Naive thymus-derived CD4-positive, alpha-beta T cell (primary cell): ENCODE results near the gene ITGB8. TPM values are rescaled to one million over a fixed set of nuclear protein-coding genes. Genes with fewer than 3 reads are reported as not detected.

Experiments
- ATAC-seq: fragments of 150-1000 bp; cut with Tn5 transposase; 2 replicates; pipeline ENCODE4 v1.10.0; 2021; ENCODE audit warnings: mild to moderate bottlenecking, moderate library complexity
- CTCF ChIA-PET: fragments of 350-600 bp; sonication (Branson Sonifier 250); formaldehyde crosslinking; loops from one replicate; lab custom pipeline; 2021; ENCODE audit warnings: antibody characterized with exemption; lab: Charles Lee
- POLR2A ChIA-PET: fragments of 350-600 bp; sonication (Branson Sonifier 250); formaldehyde crosslinking; loops from one replicate; lab custom pipeline; 2021; ENCODE audit warnings: antibody characterized with exemption, inconsistent platforms; lab: Charles Lee
- DNase-seq, 9 donors: peaks; one replicate each; pipeline versions ENCODE4 v3.0.0 to v3.0.0-alpha.2; 2020 to 2022; ENCODE audit warnings: mixed read lengths in 1 of 9
- H3K27ac ChIP-seq: one replicate; pipeline ENCODE4 v1.7.0; 2013; ENCODE audit warnings: mild to moderate bottlenecking, low read depth, low read length, moderate library complexity
- H3K27me3 ChIP-seq, 2 donors: one replicate each; pipeline ENCODE4 v1.7.0; 2013; ENCODE audit warnings: low read length in 2 of 2, mild to moderate bottlenecking in 2 of 2, moderate library complexity in 2 of 2; ENCODE audit not compliant: control insufficient read depth in 2 of 2, insufficient read depth in 2 of 2
- H3K36me3 ChIP-seq, 3 experiments: 1 replicate in 2 of 3; 2 replicates in 1 of 3; pipeline ENCODE4 v1.7.0; 2013; ENCODE audit warnings: low read length in 3 of 3, mild to moderate bottlenecking in 3 of 3, moderate library complexity in 1 of 3; ENCODE audit not compliant: insufficient read depth in 3 of 3, control insufficient read depth in 2 of 3
- H3K4me1 ChIP-seq, 2 donors: one replicate each; pipeline ENCODE4 v1.7.0; 2013; ENCODE audit warnings: low read length in 2 of 2, mild to moderate bottlenecking in 2 of 2, moderate library complexity in 1 of 2; ENCODE audit not compliant: control insufficient read depth in 2 of 2, insufficient read depth in 2 of 2
- H3K4me3 ChIP-seq: 2 replicates; pipeline ENCODE4 v1.7.0; 2013; ENCODE audit warnings: mild to moderate bottlenecking, low read length
- H3K9me3 ChIP-seq, 3 experiments: 1 replicate in 2 of 3; 2 replicates in 1 of 3; pipeline ENCODE4 v1.7.0; 2013; ENCODE audit warnings: low read length in 3 of 3; ENCODE audit not compliant: control insufficient read depth in 2 of 3
- H3K27ac Mint-ChIP-seq, 9 donors: one replicate each; pipeline ENCODE4 v1.8.0; 2020 to 2022; ENCODE audit warnings: mixed read lengths in 9 of 9, mild to moderate bottlenecking in 8 of 9, moderate library complexity in 5 of 9, inconsistent platforms in 2 of 9
- H3K27me3 Mint-ChIP-seq, 5 donors: one replicate each; pipeline ENCODE4 v1.8.0; 2021 to 2022; ENCODE audit warnings: mixed read lengths in 5 of 5, mild to moderate bottlenecking in 1 of 5
- H3K36me3 Mint-ChIP-seq, 5 donors: one replicate each; pipeline ENCODE4 v1.8.0; 2020 to 2022; ENCODE audit warnings: mixed read lengths in 5 of 5, mild to moderate bottlenecking in 3 of 5, inconsistent platforms in 1 of 5
- H3K4me1 Mint-ChIP-seq, 7 donors: one replicate each; pipeline ENCODE4 v1.8.0; 2020 to 2022; ENCODE audit warnings: mixed read lengths in 7 of 7, mild to moderate bottlenecking in 3 of 7, inconsistent platforms in 1 of 7
- H3K4me3 Mint-ChIP-seq, 10 donors: one replicate each; pipeline ENCODE4 v1.8.0; 2020 to 2022; ENCODE audit warnings: mild to moderate bottlenecking in 10 of 10, mixed read lengths in 10 of 10, moderate library complexity in 6 of 10, inconsistent platforms in 2 of 10
- H3K9me3 Mint-ChIP-seq, 11 donors: one replicate each; pipeline ENCODE4 v1.8.0; 2020 to 2022; ENCODE audit warnings: mixed read lengths in 11 of 11, mild to moderate bottlenecking in 4 of 11, inconsistent platforms in 1 of 11, moderate library complexity in 1 of 11
- intact Hi-C, 2 donors: fragments of 100-400 bp; cut with micrococcal nuclease; formaldehyde crosslinking; loops; one replicate each; pipeline ENCODE4 v1.15.1; 2023
- polyA plus RNA-seq, 2 donors: library from polyadenylated mRNA; unstranded; fragments of 300-500 nt; fragmentation: Illumina TruSeq; gene quantifications; one replicate each; pipeline ENCODE4 v1.2.3, GENCODE V29; 2021
- total RNA-seq, 6 experiments: library from RNA in 5 of 6; stranded (reverse) in 5 of 6; gene quantifications; 1 replicate in 5 of 6; 2 replicates in 1 of 6; pipeline ENCODE4 v1.2.3 and lab custom pipeline; 2021 to 2026

ITGB8 gene
- total and polyA plus RNA-seq, 7 experiments from 2014 or later = 0.08 to 2.9 (median 0.85) TPM; not detected in 4

GRCh38 chr7:20344396-20344795 lies 13.7 kb downstream of the ITGB8 start:
- DNase-seq (no peak), ATAC-seq (no peak)
- ChIA-PET POLR2A (no interaction called here), CTCF (no interaction called here)
- H3K36me3 ChIP-seq = no peaks in the 10 kb centered on the region
- peaks cover 0 to 5% (median 0%) of the 10 kb centered on the region in 11 donors for H3K9me3 Mint-ChIP-seq
- peaks cover 0 to 5% (median 0%) of the 10 kb centered on the region in 5 donors for H3K27me3 Mint-ChIP-seq
- no peaks in the 10 kb centered on the region for H3K4me1 Mint-ChIP-seq
- intact Hi-C loops = no loop called here
- H3K27ac ChIP-seq = no peak overlapping the region
- no peaks in the 10 kb centered on the region for H3K9me3 ChIP-seq
- H3K36me3 Mint-ChIP-seq = no peaks in the 10 kb centered on the region
- H3K27me3 ChIP-seq = no peaks in the 10 kb centered on the region
- no peaks in the 10 kb centered on the region for H3K4me1 ChIP-seq
- no peak overlapping the region for H3K4me3 Mint-ChIP-seq
- H3K27ac Mint-ChIP-seq = no peak overlapping the region
- H3K4me3 ChIP-seq = no peak overlapping the region

GRCh38 chr7:20346577-20346976 lies 15.9 kb downstream of the ITGB8 start:
- no peak for ATAC-seq
- CTCF ChIA-PET = no interaction called here
- Histone ChIP-seq H3K36me3 (no peaks in the 10 kb centered on the region), H3K4me1 (no peaks in the 10 kb centered on the region), H3K27ac (no peak overlapping the region), H3K4me3 (no peak overlapping the region), H3K9me3 (no peaks in the 10 kb centered on the region), H3K27me3 (peaks cover 0 to 3% of the 10 kb centered on the region in 2 donors)
- no peaks in the 10 kb centered on the region for H3K4me1 Mint-ChIP-seq
- no peaks in the 10 kb centered on the region for H3K36me3 Mint-ChIP-seq
- no peak for DNase-seq
- POLR2A ChIA-PET = no interaction called here
- H3K9me3 Mint-ChIP-seq = peaks cover 0 to 5% (median 0%) of the 10 kb centered on the region in 11 donors
- H3K27ac Mint-ChIP-seq = no peak overlapping the region
- no peak overlapping the region for H3K4me3 Mint-ChIP-seq
- intact Hi-C loops = no loop called here
- no peaks in the 10 kb centered on the region for H3K27me3 Mint-ChIP-seq

DNA sequence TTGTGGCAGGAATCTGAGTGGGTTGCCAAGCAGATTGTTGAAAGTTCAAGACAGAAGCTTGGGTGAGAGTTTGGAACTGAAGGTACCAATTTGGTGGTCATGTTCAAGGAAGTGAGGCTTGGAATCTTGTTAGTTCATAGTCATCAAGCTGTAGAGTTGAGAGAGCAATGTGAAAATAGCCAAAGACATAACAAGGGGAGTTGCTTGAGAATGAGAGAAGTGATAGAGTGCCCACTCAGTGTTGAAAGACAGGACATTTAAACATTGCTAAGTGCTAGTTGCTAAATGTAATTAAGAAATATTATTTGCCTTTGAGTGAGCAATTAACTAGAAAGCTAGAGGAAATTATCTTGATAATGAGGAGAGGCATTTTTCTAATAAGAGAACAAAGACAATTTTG lies 17.0 kb downstream of the ITGB8 start:
- Mint-ChIP-seq H3K27ac (no peak overlapping the region), H3K36me3 (no peaks in the 10 kb centered on the region), H3K9me3 (peaks cover 0 to 5% (median 0%) of the 10 kb centered on the region in 11 donors), H3K4me3 (no peak overlapping the region), H3K27me3 (no peaks in the 10 kb centered on the region), H3K4me1 (no peaks in the 10 kb centered on the region)
- ChIA-PET CTCF (no interaction called here), POLR2A (no interaction called here)
- Histone ChIP-seq H3K27me3 (peaks cover 0 to 3% of the 10 kb centered on the region in 2 donors), H3K27ac (no peak overlapping the region), H3K9me3 (no peaks in the 10 kb centered on the region), H3K4me1 (no peaks in the 10 kb centered on the region), H3K4me3 (no peak overlapping the region), H3K36me3 (no peaks in the 10 kb centered on the region)
- intact Hi-C loops = no loop called here
- DNase-seq (no peak), ATAC-seq (no peak)

GRCh38 chr7:20348125-20348807 lies 17.6 kb downstream of the ITGB8 start:
- Histone ChIP-seq H3K4me3 (no peak overlapping the region), H3K9me3 (no peaks in the 10 kb centered on the region), H3K27ac (no peak overlapping the region), H3K4me1 (no peaks in the 10 kb centered on the region), H3K27me3 (peaks cover 0 to 3% of the 10 kb centered on the region in 2 donors), H3K36me3 (no peaks in the 10 kb centered on the region)
- no peaks in the 10 kb centered on the region for H3K27me3 Mint-ChIP-seq
- no peaks in the 10 kb centered on the region for H3K36me3 Mint-ChIP-seq
- DNase-seq (no peak), ATAC-seq (no peak)
- H3K9me3 Mint-ChIP-seq = peaks cover 0 to 5% (median 0%) of the 10 kb centered on the region in 11 donors
- intact Hi-C loops = no loop called here
- H3K27ac Mint-ChIP-seq = no peak overlapping the region
- H3K4me3 Mint-ChIP-seq = no peak overlapping the region
- ChIA-PET CTCF (no interaction called here), POLR2A (no interaction called here)
- H3K4me1 Mint-ChIP-seq = no peaks in the 10 kb centered on the region

DNA sequence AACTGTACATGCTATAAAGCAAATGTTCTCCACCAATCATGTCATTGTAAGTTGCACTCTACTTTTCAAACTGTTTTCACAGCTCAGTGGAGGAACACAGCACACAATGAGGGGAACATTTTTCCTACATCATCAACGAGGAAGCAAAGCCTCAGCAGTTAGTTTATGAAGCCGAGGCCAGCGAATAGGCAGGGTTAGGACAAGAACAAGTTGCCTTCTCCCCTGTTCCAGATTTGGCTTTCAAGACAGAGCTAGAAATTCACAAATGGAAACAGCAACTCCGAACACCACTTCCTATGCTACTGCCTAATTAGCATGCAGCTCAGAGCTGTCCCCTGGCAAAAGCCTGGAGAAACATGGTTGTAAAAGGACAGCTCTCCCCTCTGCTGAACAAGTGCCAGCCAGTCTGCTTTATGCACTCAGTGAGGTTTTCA lies 19.8 kb downstream of the ITGB8 start:
- DNase-seq = no peak

GRCh38 chr7:20350996-20351692 lies 20.4 kb downstream of the ITGB8 start:
- ChIA-PET CTCF (no interaction called here), POLR2A (no interaction called here)
- Mint-ChIP-seq H3K27me3 (no peaks in the 10 kb centered on the region), H3K27ac (no peak overlapping the region), H3K4me3 (no peak overlapping the region), H3K9me3 (peaks cover 0 to 5% (median 0%) of the 10 kb centered on the region in 11 donors), H3K36me3 (no peaks in the 10 kb centered on the region), H3K4me1 (peaks cover 0 to 2% (median 0%) of the 10 kb centered on the region in 7 donors)
- no peak overlapping the region for H3K4me3 ChIP-seq
- H3K27me3 ChIP-seq = peaks cover 0 to 3% of the 10 kb centered on the region in 2 donors
- no peak for DNase-seq
- H3K4me1 ChIP-seq = no peaks in the 10 kb centered on the region
- no peaks in the 10 kb centered on the region for H3K9me3 ChIP-seq
- H3K27ac ChIP-seq = no peak overlapping the region
- no peaks in the 10 kb centered on the region for H3K36me3 ChIP-seq
- intact Hi-C loops = no loop called here
- no peak for ATAC-seq

More for the DNA sequence above, 19.8 kb downstream of the ITGB8 start:
- no peaks in the 10 kb centered on the region for H3K36me3 Mint-ChIP-seq
- no peak overlapping the region for H3K27ac Mint-ChIP-seq
- H3K9me3 ChIP-seq = no peaks in the 10 kb centered on the region
- no peak overlapping the region for H3K4me3 ChIP-seq
- H3K4me3 Mint-ChIP-seq = no peak overlapping the region
- H3K27ac ChIP-seq = no peak overlapping the region
- no peaks in the 10 kb centered on the region for H3K27me3 Mint-ChIP-seq
- no peak for ATAC-seq
- peaks cover 0 to 5% (median 0%) of the 10 kb centered on the region in 11 donors for H3K9me3 Mint-ChIP-seq
- intact Hi-C loops = no loop called here
- no peaks in the 10 kb centered on the region for H3K4me1 ChIP-seq
- peaks cover 0 to 3% of the 10 kb centered on the region in 2 donors for H3K27me3 ChIP-seq
- no peaks in the 10 kb centered on the region for H3K36me3 ChIP-seq
- H3K4me1 Mint-ChIP-seq = no peaks in the 10 kb centered on the region
- ChIA-PET POLR2A (no interaction called here), CTCF (no interaction called here)
